Measurements from ENCODE around the gene IL10RB. TPM values are rescaled to one million over a fixed set of nuclear protein-coding genes. Genes with fewer than 3 reads are reported as not detected.

The IL10RB gene
- total RNA-seq, 4 donors from 2014 or later: 20.5 to 53.1 (median 21.4) TPM

DNA sequence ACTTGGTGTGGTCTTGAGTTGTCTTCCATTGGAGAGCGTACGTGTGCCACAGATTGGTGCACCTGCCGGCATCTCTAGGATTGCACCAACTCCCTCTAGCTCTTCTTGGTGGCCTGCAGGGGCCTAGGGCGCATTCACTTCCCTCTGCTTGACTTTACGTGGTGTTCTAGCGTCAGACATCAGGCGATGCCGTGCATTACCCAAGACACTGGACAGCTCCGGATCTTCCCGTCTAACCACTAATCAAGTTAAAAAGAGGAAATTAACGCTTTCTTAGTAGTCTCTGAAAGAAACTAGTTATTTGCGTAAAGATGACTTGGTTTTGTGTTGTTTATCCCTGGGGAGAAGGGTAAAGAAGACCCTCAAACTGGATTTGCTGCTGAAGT, 510 bp upstream of the IL10RB start:
- Histone ChIP-seq H3K27me3 (no peaks in the 10 kb centered on the region), H3K4me1 (peaks cover 4 to 6% of the 10 kb centered on the region in 2 donors), H3K9me3 (no peaks in the 10 kb centered on the region), H3K27ac (peak overlapping the region in 1 of 3 donors; percentile 79), H3K36me3 (no peaks in the 10 kb centered on the region), H3K4me3 (replicated peaks in 1 of 3) (peak overlapping the region; percentile 54 to 91 (median 57))
- WGBS, 2 donors: 23 to 26% methylated on average over 12 of the region's 12 CpGs
- peak; percentile 14 to 33 for DNase-seq
- intact Hi-C loops (cut with DNase I): loop anchor here (10.0 kb wide), 1 partner anchor 61 kb away; no protein-coding TSS in a partner anchor
- no peak for TF ChIP-seq POLR2A (IDR thresholded peaks at IDR 0.05)
- TF ChIP-seq, protein P1, sequence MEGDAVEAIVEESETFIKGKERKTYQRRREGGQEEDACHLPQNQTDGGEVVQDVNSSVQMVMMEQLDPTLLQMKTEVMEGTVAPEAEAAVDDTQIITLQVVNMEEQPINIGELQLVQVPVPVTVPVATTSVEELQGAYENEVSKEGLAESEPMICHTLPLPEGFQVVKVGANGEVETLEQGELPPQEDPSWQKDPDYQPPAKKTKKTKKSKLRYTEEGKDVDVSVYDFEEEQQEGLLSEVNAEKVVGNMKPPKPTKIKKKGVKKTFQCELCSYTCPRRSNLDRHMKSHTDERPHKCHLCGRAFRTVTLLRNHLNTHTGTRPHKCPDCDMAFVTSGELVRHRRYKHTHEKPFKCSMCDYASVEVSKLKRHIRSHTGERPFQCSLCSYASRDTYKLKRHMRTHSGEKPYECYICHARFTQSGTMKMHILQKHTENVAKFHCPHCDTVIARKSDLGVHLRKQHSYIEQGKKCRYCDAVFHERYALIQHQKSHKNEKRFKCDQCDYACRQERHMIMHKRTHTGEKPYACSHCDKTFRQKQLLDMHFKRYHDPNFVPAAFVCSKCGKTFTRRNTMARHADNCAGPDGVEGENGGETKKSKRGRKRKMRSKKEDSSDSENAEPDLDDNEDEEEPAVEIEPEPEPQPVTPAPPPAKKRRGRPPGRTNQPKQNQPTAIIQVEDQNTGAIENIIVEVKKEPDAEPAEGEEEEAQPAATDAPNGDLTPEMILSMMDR (IDR thresholded peaks at IDR 0.05): no peak

DNA sequence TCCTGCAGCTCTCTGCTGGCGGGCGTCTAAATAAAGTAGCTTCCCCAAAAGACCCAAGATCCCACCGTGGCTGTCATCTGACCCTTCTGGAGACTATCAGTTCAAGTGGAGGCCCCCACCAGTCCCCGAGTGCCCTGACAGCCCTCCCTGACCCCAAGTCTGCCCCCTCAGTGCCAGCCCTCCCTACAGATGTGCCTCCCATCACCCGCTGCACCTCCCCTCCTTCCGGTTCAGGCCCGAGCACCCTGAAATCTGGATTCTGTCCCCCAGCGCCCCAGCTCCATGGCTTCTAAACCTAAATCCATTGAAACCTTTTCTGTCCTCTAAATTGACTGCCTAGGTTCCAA, 595 bp downstream of the IL10RB start:
- H3K27ac ChIP-seq: peak overlapping the region in 2 of 3 donors; percentile 47 to 79
- H3K9me3 ChIP-seq: no peaks in the 10 kb centered on the region
- peak overlapping the region; percentile 54 to 91 (median 57) for H3K4me3 ChIP-seq (replicated peaks in 1 of 3)
- peaks cover 0 to 2% of the 10 kb centered on the region in 2 donors for H3K36me3 ChIP-seq
- 16 to 36% methylated on average over 5 to 8 of the region's 8 CpGs for WGBS, 2 donors
- TF ChIP-seq POLR2A (IDR thresholded peaks at IDR 0.05): no peak
- TF ChIP-seq, protein P1 (IDR thresholded peaks at IDR 0.05): no peak
- no peak for DNase-seq
- intact Hi-C loops (cut with DNase I): loop anchor here (10.0 kb wide), 1 partner anchor 62 kb away; no protein-coding TSS in a partner anchor
- H3K4me1 ChIP-seq: peaks cover 4 to 6% of the 10 kb centered on the region in 2 donors
- H3K27me3 ChIP-seq: no peaks in the 10 kb centered on the region

DNA sequence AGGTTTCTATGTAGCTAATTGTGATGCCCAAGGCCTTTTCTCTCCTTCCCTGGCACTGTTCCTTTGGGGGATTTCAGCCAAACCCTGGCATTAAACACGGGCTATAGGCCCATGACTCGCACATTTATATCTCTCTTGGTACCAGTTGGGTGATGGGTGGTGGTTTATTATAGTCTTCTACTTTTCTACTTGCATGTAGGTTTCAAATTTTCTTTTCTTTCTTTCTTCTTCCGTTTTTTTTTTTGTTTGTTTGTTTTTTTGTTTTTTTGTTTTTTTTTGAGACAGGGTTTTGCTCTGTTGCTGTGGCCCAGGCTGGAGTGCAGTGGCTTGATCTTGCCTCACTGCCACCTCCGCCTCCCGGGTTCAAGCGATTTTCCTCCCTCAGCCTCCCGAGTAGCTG, 1.1 kb downstream of the IL10RB start:
- Histone ChIP-seq H3K9me3 (no peaks in the 10 kb centered on the region), H3K4me3 (replicated peaks in 1 of 3) (peak overlapping the region in 1 of 3 donors; percentile 91), H3K36me3 (peaks cover 0 to 2% of the 10 kb centered on the region in 2 donors), H3K4me1 (peaks cover 4 to 6% of the 10 kb centered on the region in 2 donors), H3K27me3 (no peaks in the 10 kb centered on the region), H3K27ac (peak overlapping the region in 2 of 3 donors; percentile 47 to 79)
- 85 to 89% methylated on average over 7 of the region's 7 CpGs for WGBS, 2 donors
- DNase-seq: no peak
- intact Hi-C loops (cut with DNase I): loop anchor here (10.0 kb wide), 1 partner anchor 62 kb away; no protein-coding TSS in a partner anchor
- TF ChIP-seq, protein P1 (IDR thresholded peaks at IDR 0.05): no peak
- no peak for TF ChIP-seq POLR2A (IDR thresholded peaks at IDR 0.05)

DNA sequence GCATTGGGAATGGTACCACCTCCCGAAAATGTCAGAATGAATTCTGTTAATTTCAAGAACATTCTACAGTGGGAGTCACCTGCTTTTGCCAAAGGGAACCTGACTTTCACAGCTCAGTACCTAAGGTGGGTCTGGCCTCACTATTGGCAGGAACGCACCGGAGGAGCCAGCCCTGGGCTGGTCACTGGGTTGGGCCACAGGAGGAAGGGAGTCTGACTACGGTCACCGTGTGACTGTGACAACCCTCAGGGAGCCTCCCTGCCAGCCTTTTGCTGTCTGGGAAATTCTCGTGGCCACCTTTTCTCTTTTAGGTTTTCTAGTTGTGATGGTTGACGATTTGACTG, 2.2 kb downstream of the IL10RB start:
- intact Hi-C loops (cut with DNase I): loop anchor here (10.0 kb wide), 1 partner anchor 64 kb away; no protein-coding TSS in a partner anchor
- no peaks in the 10 kb centered on the region for H3K27me3 ChIP-seq
- H3K4me3 ChIP-seq (replicated peaks in 1 of 3): no peak overlapping the region
- TF ChIP-seq POLR2A (IDR thresholded peaks at IDR 0.05): no peak
- TF ChIP-seq, protein P1 (IDR thresholded peaks at IDR 0.05): no peak
- 90 to 97% methylated on average over 3 to 7 of the region's 7 CpGs for WGBS, 2 donors
- peaks cover 0 to 2% of the 10 kb centered on the region in 2 donors for H3K36me3 ChIP-seq
- H3K9me3 ChIP-seq: no peaks in the 10 kb centered on the region
- DNase-seq: no peak
- H3K27ac ChIP-seq: peak overlapping the region in 1 of 3 donors; percentile 3
- peaks cover 4 to 6% of the 10 kb centered on the region in 2 donors for H3K4me1 ChIP-seq

DNA sequence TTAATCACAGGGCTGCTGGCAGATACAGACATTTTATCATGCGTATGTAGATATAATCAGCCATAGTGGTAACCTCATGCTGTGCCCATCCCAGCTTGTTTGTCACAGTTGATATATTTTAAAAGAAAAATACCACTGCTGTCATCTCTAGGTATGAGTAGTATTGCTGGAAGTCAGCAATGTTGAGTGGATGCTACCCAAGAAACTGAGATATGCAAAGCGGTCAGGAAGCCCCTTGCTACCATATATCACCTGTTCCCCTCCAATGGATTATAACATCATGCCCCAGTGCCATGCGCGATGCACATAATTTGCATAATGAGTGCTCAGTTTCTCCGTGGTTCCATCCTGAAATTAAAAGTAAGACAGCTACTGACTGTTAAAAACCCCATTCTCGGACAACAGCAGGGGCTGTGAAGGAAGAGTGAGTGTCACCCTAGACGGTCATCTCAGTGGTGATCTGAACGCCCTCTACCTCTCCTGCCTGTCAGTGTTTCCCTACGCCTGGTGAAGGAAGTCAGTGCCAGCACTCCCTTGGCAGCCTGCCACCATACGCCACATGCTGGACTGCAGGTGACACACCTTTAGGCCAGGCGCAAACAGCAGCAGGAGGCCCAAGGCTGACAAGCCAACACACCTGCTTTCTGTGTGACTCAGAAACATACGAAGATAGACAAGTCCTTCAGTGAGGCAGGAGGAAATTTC, 2.7 kb downstream of the IL10RB start:
- TF ChIP-seq, protein P1 (IDR thresholded peaks at IDR 0.05): peak in 3 of 6 experiments; percentile 27 to 42 (median 29)
- TF ChIP-seq POLR2A (IDR thresholded peaks at IDR 0.05): no peak
- Histone ChIP-seq H3K27me3 (no peaks in the 10 kb centered on the region), H3K27ac (peak overlapping the region in 2 of 3 donors; percentile 3 to 58), H3K4me3 (replicated peaks in 1 of 3) (no peak overlapping the region), H3K36me3 (peaks cover 0 to 2% of the 10 kb centered on the region in 2 donors), H3K9me3 (no peaks in the 10 kb centered on the region), H3K4me1 (peaks cover 4 to 6% of the 10 kb centered on the region in 2 donors)
- DNase-seq: peak; percentile 97 to 98
- intact Hi-C loops (cut with DNase I): loop anchor here (10.0 kb wide), 1 partner anchor 64 kb away; no protein-coding TSS in a partner anchor
- WGBS, 2 donors: 52 to 65% methylated on average over 11 of the region's 12 CpGs
